Effector CD4-positive, alpha-beta T cell (primary cell): ENCODE results near the gene CAMK1D.

Experiments
- DNase-seq: peaks from one replicate; pipeline ENCODE4 v3.0.0-alpha.2; 2020

The CAMK1D gene

GRCh38 chr10:12376211-12376610, 26.9 kb downstream of the CAMK1D start:
- DNase-seq: no peak

DNA sequence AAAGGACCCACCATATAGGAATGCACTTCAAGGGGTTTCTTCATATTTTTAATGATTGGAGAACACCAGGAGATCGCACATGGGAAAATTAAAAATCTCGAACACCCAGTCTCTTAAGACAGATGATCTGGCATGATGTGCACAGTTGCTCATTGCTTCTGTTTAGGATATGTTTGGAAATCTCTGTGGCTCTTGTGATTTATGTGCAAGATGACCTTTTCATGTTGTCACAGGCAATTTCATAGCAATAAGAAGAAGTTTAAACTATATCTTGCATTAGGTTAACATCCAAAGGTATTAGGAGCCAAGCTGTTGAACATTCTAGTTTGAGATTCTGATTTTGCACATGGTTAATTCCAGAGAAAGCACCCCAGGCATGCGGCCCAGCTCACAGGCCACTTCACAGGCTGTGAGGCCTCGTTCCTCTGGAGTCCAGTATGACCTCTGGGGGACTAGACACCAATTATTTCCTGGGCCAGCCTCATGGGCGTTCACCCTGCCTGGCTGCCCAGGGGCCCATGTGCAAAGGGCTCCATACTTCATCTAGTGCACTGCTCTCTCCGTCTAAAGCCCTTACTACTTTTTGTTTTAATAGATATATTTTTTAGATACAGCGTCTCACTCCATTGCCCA, 28.4 kb downstream of the CAMK1D start:
- DNase-seq: no peak

DNA sequence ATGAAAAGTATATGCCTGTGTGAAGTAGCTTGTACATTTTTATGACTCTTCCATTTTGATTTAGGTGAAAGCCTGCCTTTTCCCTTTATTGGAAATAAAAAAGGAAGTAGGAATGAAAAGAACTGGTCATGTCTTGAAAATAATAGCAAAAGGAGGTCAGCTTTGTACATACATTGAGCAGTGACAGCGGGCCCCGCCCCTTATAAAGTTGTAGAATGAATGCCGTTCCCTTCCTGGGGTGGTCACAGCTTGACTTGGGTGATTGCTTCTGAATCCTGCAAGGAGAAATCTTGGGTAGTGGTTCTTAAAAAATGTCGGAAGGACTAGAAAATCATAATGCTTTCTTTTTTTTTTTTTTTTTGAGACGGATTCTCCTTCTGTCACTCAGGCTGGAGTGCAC, 31.7 kb downstream of the CAMK1D start:
- no peak for DNase-seq

DNA sequence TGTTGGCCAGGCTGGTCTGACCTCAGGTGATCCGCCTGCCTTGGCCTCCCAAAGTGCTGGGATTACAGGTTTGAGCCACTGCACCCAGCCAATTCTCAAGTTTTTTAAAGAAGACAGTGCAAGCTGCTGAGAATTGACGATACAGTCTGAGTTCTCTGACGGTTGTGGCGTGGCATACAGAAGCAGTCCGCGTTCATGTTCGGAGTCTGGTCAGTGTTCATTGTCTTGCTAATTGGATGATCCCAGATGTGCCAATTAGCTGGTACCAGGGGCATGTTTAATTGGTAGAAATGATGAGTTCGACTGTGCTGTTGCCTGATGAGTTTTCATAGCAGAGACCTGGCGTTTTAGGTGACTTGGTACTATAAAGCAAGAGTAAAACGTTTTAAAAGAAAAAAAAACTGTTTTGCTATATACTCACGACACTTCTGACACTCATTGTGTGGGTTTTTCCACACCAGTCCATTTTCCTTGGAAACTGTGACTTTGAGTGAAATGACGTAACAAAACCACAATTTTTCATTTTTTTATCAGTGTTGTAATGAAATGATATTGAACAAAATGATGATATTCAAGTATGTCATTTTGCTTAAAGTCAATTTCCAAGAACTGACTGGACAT, 32.3 kb downstream of the CAMK1D start:
- no peak for DNase-seq

GRCh38 chr10:12382157-12382548, 32.8 kb downstream of the CAMK1D start:
- DNase-seq: no peak

GRCh38 chr10:12382956-12383531, 33.7 kb downstream of the CAMK1D start:
- DNase-seq: no peak

- DNase-seq: no peak
Observed at GRCh38 chr10:12384906-12385305, 35.6 kb downstream of the CAMK1D start.

GRCh38 chr10:12387561-12388210, 38.3 kb downstream of the CAMK1D start:
- no peak for DNase-seq

DNA sequence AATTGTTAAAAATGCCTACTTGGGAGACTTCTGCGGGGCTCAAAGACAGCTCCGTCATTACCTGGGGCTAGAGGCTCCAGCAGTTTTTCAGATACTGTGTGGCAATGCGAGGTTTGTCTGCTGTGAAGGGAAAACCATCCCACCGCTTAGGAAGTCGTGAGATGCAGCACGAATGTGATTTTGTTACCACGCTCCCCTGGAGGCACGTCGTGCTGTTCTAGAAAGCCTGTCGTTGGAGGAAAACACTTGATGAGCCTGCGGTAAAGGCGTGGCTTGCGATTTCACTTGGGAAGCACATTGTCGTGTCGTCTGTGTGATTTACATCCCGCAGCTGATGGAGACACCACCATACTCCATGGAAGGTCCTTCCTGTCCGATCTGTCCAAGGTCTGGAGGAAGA, 39.3 kb downstream of the CAMK1D start:
- DNase-seq: no peak

GRCh38 chr10:12389154-12389734, 39.9 kb downstream of the CAMK1D start:
- no peak for DNase-seq

DNA sequence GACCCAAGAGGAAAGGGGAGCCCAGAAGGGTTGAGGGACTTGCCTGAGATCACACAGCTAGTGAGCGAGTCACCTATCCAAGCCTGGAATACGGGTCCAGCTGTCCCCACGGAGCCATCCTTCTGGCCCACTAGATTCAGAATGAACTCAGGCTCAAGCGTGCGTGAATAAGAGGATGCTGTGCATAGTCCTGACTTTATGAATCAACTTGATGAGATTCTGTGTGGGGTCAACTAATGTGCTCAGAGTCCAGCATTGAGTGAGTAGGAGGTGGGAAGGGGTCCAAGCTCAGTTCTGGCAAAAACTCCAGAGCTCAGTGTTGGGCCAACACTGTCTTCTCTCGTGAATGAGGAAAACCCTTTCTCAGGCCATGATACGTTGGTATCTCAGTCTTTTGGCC, 41.4 kb downstream of the CAMK1D start:
- DNase-seq: no peak

DNA sequence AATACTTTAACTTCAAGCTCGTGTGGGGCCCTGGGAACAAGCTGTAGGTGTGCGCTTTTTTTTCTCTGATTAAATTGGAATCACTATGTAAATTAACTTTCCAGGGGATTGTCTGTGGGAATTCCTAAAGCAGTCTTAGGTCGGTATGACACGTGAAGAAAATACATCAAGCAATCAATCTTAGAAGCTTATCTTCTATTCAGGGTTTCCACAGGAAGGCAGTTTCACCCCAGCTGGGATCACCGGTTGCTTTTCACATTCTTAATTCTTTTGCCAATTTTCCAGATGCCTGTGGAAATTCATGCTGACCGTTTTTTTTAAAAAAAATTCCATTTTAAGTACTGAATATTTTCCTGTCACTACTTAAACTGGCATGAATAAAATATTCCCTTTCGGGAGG, 41.9 kb downstream of the CAMK1D start:
- no peak for DNase-seq

DNA sequence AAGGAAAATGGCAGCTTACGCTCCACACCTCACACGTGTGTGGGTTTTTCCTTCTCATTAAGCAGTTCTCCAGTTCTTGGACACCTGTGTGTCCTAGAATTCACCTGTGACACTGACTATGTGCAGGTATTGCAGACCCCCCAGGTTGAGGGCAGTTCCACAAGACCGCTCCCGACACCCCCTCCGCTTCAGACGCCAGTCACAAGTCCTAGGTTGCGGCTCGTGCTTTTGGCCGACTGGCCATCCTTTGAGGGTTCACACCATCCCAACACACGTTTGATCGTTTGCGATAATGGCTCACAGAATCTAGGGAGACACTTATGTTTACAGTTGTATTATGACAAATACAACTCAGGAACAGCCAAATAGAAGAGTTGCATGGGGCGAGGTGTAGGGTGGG, 44.5 kb downstream of the CAMK1D start:
- no peak for DNase-seq

GRCh38 chr10:12394241-12395033, 45.1 kb downstream of the CAMK1D start:
- no peak for DNase-seq

DNA sequence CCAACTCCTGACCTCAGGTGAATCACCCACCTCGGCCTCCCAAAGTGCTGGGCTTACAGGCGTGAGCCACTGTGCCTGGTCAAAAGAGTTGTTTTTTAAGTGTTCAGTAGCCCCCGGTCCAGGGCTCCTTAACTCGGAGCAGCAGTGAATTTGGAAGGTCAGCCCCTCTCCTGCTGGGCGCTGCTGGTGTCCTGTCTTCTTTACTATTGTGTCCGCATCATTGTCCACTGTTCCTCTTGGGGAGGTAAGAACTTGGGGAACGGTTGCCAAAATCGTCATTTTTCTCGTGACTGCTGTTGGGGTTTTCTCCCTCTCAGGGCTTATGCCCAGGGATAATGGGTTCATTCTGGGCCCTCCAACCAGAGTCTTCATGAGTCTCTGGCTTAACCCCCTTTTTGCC, 46.7 kb downstream of the CAMK1D start:
- DNase-seq: no peak

- DNase-seq: no peak
Observed at GRCh38 chr10:12396567-12396966, 47.2 kb downstream of the CAMK1D start.

DNA sequence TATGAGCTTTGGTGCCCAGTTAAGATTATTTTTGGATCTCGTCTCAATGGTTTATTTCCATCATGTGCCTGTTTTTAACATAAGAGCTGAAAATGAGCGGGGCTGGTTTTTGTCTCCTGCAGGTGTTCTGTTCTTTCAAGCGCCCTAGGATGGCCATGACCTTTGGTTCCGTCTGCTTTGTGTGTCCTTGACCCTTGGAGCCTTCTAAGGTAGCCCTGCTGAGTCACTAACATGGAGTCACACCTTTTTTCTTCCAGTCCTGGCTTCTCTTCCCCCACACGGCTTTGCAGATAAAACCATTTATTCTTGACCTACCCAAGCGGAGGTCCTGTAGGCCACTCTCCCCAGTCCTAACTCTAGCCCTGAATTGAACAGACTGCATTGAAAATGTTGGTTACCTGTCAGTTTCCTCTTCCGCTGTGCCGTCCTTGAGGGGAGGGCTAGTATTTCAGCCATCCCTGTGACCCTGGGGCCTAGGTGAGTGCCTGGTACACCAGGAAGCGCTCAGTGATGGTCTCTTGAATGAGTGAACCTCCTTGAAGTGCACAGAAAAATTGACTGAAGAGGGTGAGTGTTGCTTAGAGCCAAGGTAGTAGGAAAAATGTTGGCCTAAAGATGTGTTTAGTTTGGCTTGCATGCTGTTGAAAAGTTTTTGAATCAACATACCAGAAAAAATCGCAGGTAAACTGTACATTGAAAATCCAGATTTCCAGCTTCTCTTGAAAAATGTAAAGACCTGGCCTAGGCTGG, 48.0 kb downstream of the CAMK1D start:
- DNase-seq: no peak

DNA sequence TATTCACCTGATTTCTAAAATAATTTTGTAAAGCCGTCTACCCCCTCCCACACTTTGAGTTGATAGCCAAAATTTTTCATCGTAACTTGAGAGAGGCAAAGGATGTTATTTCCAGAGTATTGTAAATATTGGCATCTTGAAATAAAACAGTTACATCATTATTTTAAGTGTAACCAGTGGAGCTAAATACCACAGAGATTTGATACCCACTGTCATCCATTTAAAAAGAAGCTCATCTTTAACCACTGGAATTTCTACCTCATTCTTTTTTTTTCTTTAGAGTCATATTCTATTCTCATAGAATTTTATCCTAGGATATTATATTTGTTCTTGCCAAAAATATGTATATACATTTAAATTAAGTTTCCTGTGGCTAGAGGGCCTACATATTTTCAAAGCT, 48.6 kb downstream of the CAMK1D start:
- DNase-seq: no peak

- DNase-seq: no peak
Observed at GRCh38 chr10:12400266-12400931, 51.1 kb downstream of the CAMK1D start.

- no peak for DNase-seq
Observed at GRCh38 chr10:12401466-12401865, 52.1 kb downstream of the CAMK1D start.

DNA sequence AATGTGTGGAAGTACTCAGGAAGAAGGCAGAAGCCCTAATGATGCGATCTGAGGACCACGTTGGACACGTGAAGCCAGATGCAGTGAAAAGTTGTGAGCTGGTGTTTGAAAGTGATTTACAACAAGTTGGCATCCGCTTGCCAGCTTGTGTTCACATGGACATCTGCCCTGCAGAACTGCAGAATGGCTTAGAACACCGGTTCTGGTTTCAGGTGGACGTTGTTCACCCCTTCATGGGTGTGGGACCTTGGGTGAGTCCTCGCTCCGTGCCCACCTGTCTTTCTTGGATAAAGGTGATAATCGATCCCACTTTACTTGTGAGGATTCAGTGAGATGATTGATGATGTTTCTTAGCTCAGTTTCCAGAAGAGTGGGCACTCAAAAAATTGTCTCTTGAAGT, 53.8 kb downstream of the CAMK1D start:
- DNase-seq: no peak
